ENCODE measurements around the gene COL23A1.
"Not testable (repeated sequence)": the region's sequence is repeated elsewhere in the genome, so short reads cannot be mapped to it uniquely, and the experiment has no call there.

The COL23A1 gene

DNA sequence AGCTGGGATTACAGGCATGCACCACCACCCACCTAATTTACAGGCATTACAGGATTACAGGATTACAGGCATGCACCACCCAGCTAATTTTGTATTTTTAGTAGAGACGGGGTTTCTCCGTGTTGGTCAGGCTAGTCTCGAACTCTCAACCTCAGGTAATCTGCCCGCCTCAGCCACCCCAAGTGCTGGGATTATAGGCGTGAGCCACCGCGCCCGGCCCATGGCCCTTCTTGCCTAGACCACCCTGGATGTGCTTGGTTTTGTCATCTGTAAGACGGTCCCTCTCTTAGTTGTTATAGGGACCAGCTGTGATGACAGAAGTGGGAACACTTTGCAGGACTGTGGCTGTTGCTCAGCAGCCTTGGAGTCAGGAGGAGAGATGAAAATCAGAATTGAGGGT, 354.1 kb downstream of the COL23A1 start:
- DNase-seq: no peak

DNA sequence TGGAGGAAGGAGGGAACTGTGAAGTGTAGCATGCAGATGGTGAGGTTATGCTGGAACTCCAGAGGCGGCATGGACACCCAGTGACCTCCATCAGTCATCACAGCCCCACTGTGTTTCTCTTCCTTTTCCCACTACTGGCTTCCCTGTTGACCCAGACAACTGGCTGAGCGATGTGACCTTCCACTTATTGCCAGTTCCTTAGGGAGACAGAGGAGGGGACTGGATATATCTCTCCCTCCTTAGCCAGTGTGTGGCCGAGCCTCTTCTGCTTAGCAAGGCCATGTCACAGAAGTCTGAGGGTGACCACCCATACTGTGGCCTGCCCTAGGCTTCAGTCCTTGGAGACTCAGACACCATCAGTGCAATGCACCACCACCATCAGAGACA, 354.6 kb downstream of the COL23A1 start:
- no peak for DNase-seq

DNA sequence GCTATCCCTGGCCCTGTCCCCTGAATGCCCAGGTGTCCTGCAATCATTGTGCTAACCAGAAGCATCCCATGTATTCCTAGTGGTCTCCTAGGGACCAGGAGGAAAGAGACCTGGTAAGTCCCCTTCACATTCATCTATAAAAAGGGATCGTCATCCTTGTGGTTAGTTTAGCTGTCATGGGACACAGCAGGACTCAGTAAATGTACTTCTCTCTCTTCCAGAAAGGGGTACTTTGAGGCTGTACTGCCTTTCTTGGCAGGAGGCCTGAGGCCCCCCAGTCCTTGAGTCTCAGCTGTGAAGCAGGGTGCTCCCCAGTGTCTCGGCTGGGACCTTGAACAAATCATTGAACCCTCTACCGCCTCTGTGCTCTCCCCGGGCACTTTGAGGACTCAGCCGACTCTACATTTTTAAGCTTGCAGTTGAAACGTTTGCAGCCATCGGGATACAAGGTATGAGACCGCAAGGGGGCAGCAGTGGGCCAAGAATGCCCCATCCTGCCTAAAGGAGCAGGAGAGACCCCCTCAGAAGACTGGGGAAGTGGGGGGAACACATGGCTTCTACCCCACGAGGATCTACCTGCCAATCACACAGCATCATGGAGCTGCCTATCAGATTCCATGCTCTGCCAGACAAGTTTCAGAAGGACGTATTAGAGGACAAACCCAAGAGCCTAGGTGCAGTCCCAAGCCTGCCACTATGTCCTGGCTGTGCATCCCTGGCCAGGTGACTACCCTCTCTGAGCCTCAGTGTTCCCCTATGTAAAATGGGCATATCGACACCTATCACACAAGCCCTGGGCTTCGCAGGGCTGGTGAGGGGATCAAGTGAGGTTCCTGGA, 355.2 kb downstream of the COL23A1 start:
- DNase-seq: peak in 12 of 14 donors; percentile 8 to 63 (median 30)

DNA sequence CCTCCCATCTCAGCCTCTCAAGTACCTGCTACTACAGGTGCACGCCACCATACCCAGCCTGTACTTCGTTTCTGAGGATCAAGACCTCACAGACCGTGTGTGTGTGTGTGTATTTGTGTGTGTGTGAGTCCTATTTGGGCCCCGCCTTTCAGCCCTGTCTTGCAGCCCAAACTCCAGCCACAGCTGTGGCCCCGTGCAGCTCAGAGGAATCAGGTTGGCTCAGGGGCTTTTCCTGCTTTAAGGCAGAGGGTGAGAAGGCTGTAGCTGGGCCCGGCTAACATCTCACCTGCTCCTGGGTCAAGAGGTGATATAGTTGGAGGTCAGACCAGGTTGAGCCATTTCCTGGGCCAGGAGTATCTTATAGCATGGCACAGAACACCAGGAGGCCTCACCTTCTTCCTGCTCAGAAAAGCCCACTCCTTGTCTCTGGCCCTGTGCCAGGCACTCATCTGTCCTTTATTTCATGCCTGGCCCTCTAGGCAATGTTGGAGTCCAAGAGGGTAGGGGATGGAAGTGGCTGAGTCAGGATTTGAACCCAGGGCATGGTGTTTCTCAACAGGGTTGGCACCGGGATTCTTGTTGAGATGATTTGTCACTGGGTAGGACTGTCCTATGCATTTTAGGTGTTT, 356.0 kb downstream of the COL23A1 start:
- DNase-seq: no peak

DNA sequence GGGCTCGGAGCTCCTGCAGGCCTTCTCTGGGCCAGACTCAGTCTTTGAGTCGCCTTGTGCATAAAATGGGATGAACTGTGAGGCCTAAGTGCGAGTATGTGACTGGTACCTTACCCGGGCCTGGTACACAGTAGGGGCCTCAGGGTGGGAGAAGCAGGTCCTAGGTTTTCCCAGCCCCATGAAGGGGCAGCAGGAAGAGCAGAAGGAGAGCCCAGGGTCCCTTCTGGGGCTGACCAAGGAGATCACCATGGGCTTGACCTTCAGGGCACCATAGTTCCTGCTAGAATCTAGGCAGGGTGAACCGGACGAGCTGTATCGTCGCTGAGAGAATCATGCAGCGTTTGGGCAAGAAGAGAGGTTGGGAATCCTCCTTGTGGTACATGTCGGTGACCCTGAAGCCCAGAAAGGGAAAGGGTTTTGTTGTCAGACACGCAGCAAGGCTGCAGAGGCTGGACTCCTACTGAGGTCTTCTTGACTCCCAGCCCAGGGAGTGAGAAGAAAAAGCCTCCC, 357.2 kb downstream of the COL23A1 start:
- DNase-seq: peak in 3 of 14 donors; percentile 31 to 68 (median 65)

DNA sequence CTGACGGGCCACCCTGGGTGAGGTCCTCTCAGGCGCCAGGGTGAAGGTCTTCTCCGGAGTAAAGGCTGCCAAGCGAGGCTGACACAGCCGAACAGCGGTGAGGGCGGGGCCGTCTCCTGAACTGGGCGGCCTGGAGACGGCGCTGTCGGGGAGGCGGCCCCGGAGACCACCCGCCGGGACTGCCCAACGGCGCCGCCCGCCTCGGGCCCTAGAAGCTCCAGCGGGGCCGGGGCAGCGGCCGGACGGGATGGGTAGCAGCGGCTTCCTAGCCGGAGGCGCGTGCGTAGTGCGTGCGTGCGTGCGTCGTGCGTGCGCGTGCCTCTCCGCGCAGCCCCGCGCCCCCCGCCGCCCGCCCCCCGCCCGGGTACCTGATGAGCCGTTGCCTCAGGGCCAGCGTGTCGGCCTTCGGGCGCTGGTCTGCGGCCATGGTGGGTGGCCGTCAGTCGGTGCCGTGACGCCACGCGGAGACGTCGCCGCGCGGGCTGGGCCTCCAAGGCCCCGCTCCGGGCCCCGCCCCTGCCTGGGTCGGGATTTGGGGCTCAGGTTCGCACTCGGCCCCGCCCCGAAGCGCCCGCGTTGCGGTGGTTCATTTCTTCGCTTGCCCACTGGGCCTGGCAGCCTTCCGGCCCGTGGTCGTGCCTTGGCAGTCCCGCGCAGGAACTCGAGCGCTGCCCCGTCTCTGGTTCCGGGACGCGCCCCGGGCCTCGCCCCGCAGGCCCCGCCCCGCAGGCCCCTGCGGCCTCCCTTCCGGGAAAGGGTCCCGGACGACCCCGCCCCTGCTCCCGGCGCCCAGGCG, 357.9 kb downstream of the COL23A1 start, which contains the start of gene PHYKPL:
TSS of gene PHYKPL (minus strand) at position 679 of the 796 bp plus-strand sequence. CDS start at position 427, 252 bp downstream.
- peak in 12 of 14 donors; percentile 51 to 83 (median 72) for DNase-seq

DNA sequence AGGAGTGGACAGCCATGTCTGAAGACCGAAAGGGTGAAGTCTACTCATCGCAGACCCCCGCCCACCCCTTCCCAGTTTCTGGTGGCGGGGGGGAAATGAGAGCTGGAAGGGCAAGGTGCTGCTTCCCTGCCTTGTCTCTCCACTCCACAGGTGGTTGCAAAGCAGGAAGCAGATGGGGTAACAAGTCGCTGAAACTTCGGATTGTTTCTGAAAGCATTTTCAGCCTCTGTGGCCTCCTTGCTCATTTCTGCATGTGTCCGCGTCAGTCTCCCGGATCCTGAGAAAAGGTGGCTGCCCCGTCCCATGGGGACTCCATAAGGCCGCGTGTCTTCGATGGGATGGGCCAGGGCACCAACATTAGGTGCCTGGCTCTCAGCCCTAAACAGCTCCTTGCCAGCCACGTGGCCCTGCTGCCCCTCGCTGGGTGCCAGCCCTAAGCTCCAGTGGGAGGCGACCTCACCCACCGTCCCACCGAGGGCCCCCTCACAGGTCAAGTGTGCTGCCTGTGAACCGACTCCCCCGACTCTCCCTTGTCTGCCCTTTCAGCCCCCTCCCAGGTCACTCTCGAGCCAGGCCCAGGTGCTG, 358.6 kb downstream of the COL23A1 start:
- DNase-seq: no peak

DNA sequence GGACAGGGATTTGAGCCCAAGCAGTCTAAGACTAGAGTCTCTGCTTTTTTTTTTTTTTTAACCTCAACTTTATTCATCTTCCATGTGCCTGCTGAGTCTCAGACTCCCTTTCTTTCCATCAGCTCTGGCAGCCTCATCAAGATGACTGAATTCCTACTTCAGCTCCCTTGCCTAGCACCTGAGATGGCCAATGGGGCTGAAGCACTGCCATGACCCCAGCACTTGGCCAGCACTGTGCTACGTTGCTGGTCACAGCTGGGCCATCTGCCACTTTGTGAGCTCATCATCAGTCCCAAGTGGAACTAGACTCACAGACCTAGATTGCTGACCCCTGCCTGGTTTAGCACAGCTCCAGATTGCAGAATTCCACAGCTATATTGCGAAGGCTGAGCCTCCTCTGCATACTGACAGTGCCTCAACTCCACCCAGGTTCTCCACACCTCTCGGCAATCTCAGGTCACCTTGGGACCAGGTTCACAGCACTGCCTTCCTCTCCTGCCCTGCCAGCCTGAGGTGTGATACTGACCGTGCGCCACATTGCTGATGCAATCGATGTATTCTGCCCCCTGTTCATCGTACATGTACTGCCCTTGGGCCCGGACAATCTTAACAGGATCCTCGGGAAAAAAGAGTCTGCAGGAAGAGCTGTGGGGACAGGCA, 359.2 kb downstream of the COL23A1 start:
- peak in 6 of 14 donors; percentile 25 to 83 (median 49) for DNase-seq

DNA sequence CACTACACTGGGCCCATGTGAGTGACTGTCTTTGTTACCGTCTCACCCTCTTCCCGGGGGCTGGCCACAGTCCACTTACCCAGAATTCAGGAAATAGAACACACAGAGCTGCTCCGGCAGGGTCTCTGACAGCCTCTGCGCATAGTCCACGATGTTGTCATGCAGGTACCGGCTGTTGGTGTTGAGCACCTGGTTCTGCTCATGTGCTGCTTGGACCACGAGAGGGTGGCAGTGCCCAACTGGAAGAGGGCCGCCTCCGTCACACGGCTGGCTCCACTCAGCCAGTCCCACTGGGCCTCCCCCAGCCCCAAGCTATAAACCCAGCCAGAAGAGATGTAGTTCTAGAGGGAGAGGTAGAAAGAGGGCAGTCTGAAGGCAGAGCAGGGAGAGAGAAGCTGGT, 360.3 kb downstream of the COL23A1 start:
- no peak for DNase-seq

DNA sequence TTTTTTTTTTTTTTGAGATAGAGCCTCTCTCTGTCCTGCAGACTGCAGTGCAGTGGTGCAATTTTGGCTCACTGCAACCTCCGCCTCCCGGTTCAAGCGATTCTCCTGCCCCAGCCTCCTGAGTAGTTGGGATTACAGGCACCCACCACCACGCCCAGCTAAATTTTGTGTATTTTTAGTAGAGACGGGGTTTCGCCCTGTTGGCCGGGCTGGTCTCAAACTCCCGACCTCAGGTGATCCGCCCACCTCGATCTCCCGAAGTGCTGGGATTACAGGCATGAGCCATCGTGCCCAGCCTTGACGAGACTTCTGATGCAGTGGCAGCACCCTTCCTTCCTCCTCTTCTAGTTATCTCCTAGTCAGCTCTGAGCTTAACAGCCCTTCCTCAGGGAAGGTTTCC, 361.1 kb downstream of the COL23A1 start:
- DNase-seq: not testable (repeated sequence)

DNA sequence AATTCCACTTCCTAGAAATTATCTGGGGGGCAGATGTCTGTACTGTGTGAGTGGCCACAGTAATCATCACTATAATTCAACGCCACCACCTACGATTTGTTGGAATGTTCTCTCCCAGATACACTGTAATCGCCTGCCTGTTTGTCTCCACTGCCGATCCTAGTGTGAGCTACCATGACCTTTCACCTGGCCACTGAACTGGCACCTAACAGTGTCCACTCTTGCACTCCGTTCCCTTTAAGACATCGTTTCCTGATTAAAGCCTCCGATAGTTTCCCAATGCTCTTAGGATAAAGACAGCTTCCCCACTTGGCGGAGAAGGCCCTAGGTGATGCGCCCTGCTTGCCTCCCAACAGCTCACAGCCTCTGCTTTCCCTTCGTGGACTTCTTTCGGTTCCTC, 361.6 kb downstream of the COL23A1 start:
- DNase-seq: no peak

DNA sequence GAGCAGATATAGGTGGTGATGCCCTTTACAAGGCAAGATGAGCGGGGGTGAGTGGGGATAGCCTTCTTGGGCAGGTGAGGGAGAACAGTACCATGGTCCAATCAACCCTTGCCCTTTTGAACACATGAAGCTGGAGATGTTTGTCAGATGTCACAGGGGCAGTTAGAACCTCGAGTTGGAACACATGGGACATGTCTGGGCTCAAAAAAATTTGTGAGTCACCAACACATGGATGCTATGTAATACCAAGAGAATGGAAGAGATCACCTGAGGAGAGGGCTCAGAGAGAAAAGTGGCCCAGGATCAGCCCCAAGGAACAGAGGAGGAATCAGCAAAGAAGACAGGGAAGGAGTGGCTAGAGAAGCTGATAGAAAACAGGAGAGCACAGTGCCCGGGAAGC, 362.3 kb downstream of the COL23A1 start:
- DNase-seq: no peak

DNA sequence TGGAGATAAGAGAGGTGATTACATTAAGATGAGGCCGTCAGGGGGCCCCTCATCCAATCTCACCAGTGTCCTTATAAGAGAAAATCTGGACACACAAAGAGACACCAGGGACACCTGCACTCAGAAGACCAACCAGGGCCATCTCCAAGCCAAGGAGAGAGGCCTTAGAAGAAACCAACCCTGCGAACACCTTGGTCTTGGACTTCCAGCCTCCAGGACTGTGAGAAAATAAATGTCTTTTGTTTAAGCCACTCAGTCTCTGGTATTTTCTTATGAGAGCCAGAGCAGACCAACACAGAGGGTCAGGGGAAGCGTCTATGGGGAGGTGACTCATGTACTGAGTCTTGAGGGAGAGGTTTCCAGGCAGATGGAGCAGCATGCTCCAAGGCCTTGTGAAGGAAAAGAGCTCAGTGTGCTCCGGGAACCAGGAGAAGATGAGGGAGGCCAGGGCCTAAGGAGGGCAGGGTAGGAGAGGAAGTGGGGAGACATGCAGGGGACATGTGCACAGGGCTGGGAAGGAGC, 363.0 kb downstream of the COL23A1 start:
- no peak for DNase-seq

DNA sequence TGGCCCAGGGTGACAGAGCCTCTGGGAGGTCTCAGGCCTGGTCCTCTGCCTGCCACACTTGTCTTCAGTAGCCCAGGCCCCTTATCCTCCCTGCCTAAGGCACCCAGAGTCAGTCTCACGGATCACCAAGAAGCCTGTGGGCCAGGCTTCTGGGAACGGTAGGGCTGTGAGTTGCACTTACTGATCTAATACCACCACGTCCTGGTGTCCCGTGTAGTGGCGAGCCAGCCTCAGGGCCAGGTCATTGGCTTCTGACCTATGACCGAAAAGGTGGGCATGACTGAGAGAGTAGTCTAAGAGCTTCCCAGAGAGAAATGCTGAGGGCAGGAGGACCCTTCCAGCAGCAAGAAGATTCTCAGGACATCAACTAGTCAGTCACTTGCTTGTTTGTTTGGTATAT, 365.0 kb downstream of the COL23A1 start:
- DNase-seq: no peak

DNA sequence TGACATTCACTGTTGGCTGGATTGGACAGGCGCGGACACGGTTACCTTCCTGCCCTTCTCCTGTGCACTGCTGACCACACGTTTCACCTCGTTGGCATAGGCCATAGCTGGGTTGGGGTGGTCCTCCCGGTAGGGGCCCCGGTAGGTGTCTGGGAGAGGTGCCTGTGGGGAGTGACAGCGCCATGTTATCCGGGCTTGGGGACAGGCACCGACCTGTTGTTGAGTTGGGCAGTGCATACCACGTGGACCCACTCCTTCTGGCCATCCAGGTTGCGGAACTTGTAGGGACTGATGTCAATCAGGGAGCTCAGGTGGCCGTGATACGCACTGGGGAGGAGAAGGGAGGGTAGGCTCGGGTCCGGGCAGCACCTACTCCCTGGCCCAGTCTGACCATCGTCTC, 365.8 kb downstream of the COL23A1 start:
- no peak for DNase-seq

DNA sequence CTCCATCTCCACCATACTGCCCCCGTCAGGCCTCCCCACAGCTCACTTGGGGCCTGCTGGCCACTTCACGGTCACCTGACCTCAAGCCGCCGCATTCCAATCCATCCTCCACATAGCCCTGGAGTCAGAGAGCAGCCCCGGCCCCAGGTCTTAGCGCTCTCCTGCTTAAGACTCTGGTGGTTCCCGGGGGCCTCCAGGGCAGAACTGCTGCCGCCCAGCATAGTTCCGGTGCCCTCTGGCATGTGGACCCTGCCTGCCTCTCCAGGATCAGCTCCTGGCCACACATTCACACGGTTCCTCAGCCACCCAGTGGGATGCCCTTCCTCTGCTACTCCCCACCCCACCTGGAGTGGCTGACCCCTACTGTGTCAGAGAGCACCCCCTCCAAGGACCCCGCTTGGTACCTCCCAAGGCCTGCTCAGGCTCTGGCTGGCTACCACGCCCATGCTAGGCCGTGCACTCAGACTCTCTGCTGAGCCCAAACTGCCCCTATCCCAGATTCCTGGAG, 366.3 kb downstream of the COL23A1 start:
- no peak for DNase-seq

DNA sequence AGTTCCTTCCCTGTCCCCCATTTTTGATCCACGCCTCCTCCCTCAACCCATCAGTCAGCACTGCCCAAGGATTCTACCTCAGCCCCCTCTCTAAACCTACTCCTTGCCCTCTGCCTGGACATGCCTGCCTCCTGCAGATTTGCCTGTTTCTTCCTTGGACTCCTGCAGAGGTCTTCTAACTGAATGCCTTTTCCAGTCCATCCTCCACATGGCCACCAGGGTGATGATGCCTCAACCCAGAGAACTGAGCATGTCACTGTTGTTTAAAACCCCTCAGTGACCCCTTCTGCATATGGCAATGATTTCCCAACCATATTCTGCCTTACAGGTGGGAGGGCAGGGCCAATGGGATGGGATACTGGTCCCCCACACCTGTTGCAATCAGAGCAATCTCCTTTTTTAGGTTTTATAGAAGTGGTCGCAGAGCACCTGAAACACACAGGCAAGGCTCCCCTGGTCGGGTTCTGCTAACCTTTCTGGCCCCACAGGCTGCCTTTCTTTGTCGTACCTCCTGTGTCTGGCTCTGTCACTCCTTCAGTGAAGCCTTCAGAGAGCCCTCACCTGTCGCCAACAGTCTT, 366.9 kb downstream of the COL23A1 start:
- DNase-seq: no peak

DNA sequence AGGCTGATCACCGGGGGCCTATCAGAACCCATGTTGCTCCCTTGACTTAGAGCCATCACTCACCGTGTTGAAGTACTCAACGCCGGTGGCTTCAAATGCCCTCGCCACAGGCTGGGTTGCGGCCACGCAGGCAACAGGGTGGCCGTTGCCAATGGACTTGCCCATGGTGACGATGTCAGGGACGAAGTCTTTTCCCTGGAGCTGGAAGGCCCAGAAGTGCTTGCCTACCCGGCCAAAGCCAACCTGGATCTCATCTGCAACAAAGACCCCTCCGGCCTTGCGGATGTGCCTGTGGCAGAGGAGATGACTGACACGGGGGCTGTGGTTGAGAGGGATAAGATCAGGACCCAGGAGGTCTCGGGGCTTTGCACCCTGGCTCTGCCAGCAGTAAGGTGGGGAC, 367.9 kb downstream of the COL23A1 start:
- no peak for DNase-seq

DNA sequence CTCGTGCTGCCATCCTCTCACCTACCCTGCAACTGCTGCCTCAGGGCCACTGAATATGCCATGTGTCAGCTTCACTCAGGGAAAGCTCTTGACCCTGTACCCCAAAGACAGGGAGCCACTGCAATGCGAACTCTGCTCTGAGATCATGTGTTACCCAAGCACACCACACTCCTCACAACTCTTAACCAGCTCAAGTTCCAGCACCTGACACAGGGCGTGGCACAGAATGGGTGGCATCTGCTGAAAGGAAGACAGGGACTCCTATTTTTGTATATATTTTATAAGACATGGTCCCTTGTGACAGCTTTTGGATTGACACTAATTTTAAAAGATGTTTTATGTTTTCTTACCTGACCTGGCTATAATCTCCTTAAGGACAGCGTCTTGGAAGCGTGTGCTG, 368.3 kb downstream of the COL23A1 start:
- no peak for DNase-seq

DNA sequence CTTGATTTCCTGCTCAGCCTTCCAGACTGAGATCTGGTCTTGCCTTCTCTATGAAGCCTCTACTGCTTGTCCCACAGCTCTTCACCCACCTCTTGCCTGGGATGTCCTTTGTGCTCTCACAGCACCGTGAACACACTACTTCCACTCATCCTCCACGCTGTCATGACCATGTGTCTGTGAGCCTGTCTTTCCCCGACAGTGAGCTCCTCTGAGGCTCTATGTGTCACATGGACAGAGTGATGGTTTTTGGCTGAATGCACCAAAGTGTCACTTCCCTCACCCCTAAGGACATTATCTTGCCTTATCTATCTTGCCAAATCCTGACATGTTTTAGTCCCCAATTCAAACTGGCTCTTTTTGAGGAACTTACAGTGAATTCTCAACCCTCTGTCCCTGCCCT, 368.9 kb downstream of the COL23A1 start:
- no peak for DNase-seq

DNA sequence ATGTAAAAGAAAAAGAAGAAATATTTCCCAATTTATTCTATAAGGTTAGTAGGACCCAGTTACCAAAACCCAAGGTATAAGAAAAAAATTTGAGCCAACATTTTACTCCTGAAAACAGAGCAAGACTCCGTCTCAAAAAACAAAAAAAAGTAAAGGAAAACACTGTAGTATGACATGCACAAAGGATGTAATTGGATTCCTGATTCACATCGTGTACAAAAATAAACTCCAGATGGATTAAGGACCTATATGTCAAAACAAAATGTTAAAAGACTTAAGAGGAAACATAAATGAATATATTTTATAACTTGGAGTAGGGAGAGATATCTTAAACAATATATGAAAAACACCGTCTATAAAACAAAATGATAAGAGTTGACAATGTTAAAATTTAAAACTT, 371.4 kb downstream of the COL23A1 start:
- no peak for DNase-seq
